DMS53 treated with DMSO at 0.1 percent for 48 hours (cell line): ENCODE data around the gene PDGFD.
A peak's percentile ranks its signal among the peaks of the same experiment; 100 is the strongest.

Experiments
- DNase-seq: peaks from one replicate; lab custom pipeline; 2025; ENCODE audit not compliant: unreplicated experiment; lab: John Stamatoyannopoulos, UW

PDGFD gene

DNA sequence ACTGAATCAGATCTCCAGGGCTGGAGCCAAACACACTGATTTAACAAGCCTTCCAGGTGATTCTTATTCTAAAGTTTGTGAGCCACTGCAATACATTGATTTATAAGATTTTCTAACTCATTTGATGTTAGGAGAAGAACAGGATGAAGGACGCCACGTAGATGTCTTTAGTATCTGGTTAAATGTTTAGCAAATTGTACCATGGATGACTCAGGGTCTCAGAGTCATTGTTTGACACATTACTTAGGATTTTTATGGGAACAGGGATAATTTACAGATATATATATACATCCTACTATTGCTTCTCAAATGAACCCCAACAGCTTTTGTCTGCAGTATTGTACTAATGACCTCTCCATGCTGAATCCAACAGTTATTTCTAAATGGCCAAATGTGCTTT is 270.6 kb downstream of the PDGFD start:
- DNase-seq: no peak

DNA sequence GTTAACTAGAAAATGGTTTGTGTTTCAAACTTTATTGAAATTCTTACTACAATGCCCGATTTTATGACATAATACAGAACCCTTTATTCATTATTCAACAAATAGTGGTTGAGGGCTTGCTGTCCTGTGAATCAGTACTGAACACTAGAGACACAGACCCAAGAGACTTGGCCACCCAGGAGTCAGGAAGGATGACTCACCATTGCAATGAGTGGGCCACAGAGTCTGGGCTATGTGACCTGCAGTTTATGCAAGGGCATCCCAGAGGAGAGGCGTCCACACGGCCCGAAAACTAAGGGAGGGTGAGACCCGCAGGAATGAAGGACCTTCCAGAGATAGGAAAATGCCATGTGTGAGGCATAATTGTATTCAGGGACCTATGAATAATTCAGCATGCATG is 271.3 kb downstream of the PDGFD start:
- no peak for DNase-seq

DNA sequence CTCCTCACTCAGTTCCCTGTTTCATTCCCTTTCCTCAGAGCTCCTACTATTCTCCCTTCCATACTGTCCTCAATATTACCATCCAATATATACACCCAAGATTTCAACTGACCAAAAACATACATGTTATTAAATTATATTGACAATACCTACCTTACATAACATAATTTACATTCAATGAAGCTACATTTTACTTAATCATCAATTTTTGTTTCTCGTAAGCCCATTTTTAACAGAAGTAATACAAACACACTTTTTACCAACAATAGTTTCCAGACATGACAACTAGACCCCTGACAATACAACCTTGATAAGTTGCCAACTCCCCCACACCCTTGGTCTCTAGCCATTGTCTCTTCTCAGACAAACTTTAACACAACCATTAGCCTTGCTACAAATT is 273.3 kb downstream of the PDGFD start:
- DNase-seq: no peak

DNA sequence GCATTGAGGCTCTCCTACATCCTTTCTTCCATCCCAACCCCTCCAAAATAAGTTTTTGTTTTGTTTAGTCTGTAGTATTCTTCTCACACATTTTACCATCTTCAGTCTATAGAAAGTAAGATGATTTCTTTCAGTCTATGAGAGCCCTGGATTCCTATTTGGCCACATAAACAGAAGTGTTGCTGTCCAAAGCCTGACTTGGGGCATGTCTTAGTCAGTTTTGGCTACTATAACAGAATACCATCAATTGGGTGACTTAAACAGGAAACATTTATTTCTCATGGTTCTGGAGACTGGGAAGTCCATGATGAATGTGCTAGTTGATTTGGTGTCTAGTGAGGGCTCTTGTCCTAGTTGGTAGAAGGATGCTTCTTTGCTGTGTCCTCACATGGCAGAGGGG is 274.3 kb downstream of the PDGFD start:
- DNase-seq: no peak

DNA sequence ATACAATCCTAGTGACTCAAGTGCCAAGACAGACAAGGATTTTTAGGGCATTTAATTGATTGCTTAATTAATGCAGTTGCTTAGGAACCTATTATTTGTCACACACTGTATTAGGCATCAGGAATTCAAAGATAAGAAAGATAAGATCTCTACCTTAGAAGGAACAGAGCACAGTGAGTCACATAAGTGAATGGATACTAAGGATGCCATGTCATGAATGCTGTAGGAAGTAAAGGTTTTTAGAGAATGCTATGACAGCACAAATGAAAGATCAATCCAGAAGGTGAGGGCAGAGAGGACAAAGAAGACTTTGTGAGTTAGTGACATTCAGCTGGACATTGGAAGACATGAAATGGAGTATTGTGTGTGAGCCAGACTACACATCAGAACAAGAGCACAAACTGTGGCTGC is 275.4 kb downstream of the PDGFD start:
- DNase-seq: no peak

DNA sequence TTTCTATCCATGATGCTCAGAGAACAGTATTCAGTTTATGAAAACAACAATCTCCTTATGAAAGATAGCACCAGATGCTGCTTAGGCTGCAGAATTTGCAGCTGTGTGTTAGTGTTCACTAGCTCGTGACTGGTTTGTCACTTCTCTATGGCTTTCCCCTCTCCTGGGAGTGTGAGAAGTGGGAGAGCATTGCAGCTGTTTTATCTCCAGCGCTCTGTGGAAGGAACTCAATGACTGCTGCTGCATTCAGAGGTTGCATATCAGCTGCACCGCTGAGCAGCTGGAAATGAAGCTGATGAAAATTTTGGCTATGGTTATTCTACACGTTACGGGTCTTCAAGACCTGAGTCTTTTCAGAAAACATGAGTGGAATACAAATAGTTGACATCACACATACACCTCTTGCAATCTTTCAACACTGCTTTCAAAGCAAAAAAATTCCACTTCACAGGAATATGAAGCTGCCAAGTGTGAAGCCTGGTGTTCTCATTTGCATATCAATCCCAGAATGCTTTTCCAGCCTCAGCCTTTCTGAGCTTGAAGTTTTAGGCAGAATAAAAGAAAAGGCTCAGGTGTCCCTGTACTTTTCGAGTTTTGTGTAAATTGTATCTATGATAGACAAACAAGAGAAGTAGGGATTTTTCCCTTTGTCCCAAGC is 276.8 kb downstream of the PDGFD start:
- no peak for DNase-seq

DNA sequence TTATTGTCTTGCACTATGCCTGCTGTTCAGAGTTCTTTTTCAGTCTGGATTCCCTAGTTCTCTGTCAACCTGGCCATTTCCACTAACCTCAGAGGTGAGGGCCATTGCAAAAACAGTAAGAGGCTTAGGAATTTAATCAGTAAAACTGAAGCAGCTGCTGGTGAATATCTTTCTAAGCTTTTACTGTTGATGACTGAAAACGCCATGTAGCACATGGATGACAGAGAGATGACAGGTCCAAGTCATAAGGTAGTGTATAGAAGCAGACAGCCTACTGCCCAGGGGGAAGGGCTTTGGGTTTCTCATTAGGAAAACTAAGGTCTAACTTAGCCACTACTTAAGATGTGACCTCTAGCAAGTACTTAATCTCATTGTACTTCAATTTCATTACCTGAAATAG is 280.1 kb downstream of the PDGFD start:
- no peak for DNase-seq

DNA sequence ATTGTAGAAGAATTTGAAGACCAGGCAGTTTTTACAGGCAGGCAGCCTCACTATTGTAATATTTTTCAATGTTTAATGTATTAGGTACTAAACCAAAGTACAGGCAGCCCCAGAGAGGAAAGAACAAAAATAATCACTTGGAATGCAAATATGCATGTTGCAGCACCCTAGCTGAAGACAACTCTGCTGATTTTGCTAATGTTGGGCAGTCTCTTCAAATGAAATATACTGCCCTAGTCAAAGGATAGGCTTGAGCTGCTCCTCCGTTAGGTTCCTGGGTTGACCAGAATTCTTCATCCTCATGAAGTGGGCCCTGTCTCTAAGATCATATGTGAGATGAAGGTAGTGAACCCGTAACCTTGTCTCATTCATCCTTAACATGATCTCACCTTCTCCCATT is 280.7 kb downstream of the PDGFD start:
- DNase-seq: no peak

DNA sequence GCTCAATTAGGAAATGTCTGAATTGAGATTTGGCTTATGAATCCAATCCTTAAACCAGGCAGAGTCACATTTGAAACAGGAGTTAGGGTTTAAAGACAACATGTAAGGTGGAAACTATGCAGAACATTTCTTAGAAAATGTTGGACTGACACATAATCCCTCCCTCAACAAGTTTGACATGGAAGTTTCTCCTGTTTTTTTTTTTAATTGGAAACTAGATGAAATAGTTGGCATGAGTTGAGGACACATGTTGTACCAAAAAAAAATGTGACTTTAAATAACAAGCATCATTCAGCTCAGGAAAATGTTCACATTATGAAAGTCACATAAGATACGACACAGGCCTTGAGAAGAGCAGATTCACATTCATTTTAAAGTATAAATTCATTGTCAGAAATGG is 282.4 kb downstream of the PDGFD start:
- DNase-seq: no peak

DNA sequence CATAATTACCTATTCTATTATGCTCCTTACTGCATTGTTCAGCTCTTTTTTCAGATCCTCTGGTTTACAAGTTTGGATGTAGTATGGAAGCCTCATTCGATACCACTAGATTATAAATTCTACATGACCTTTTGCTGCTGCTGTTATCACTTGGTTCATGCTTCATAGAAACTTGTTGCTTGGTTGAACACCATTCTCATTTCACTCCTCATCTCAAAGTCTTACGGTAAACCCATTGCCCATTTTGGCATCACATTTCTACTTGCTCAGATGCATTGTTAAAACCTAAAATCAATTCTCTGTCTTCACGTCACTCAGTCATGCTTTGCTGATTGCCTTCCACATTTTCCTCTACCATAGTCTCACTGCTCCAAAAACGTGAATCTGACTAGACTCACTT is 283.0 kb downstream of the PDGFD start:
- DNase-seq: no peak

DNA sequence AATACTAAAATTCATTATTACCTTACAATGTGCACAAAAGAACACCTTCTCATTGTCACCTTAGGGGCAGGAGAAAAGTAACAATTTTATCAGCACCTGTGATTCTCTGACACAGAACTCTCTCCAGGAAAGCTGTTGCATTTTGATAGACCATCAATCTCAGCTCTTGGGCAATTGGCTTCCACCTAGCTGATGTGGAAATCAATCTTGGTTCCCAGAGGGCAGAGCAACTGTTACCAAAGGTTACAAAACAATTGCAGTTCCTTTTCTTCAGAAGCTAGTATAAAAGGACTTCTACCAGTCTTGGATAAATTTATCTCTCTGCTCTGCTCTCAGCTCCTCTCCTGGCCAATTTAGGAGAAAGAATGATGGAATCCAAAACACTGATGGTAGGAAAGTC is 285.3 kb downstream of the PDGFD start:
- no peak for DNase-seq

DNA sequence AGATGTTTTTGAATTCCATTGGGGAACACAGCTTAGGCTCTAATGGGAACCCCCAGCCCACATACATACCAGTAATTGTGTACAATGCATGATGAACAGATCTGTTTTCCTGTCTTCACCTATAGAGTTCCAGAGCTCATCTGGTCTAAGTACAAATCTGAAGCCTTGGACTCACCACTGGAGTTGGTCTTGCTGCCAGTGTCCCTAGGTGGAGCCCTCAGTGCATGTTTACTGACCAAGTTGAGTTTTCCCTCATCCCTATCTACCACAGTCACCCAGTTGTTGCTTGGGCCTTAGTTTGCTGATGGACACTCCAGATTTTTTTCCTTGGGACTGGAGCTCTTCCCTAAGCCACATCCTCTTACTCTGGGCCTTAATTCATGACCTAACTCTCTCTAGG is 286.7 kb downstream of the PDGFD start:
- peak; percentile 21 for DNase-seq

DNA sequence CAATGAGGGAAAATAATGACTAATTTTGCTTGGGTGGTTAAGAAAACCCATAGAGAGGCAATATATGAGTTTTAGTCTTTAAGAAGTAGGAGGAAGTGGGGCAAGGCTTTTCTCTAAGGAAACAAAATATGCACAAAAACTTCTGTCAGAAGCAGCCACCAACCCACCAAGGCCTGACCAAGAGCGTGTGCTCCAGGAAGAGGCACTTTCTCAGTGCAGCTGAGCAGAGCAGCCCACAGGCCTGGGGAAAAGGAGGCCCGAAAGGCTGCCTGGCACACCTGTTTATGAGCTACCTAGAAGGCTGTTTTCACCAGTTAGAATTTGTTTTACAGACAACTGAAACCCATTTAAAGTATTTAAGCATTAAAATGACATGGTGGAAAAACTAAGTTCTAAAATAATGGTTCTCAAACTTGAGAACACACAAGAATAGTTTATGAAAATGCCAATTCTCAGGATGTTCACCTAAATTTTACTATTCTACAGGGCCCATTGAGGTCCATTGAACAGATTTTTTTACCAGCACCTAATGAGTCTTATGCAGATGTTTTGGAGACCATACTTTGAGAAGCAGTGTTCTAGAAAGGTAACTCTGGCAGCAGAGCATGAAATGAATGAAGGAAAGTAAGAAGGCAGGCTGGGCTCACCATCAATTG is 288.0 kb downstream of the PDGFD start:
- DNase-seq: no peak

DNA sequence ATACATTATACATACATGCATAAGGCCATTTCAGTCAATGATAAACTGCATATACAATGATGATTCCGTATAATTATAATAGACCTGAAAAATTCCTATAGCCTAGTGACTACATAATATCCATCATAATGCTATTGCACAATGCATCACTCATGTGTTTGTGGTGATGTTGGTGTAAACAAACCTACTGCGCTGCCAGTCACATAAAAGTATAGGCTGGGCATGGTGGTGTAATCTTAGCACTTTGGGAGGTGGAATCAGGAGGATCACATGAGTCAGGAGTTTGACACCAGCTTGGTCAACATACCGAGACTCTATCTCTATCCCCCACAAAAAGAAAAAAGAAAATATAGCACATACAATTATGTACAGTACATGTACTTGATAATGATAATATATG is 291.2 kb downstream of the PDGFD start:
- no peak for DNase-seq

DNA sequence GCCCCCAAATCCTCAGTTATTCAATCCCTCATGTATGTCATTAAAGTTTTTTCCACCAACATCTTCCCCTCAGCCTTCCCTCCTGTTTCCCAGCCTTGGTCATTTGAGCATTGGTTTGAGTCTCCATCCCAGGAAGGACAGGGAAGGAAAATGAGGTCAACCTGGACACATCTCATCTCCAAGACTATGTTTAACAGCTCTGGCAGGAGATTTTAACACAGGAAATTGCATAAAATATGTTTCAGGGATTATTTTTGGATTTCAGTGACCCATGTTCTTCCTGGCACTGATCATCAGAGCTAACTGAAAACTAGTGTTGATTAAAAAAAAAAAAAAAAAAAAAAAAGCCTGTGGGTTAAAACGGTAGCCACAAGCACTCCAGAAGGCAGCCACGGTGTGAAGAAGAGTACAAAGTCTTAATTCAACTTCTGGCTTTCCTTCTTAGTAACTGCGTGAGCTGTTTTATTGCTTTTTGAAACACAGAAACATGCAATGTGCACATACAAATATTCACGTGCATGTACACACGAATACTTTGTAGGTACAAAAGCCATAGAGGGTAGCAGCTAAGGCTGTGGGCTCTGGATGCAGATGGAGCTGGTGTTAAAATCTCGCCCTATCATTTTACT is 291.9 kb downstream of the PDGFD start:
- no peak for DNase-seq

DNA sequence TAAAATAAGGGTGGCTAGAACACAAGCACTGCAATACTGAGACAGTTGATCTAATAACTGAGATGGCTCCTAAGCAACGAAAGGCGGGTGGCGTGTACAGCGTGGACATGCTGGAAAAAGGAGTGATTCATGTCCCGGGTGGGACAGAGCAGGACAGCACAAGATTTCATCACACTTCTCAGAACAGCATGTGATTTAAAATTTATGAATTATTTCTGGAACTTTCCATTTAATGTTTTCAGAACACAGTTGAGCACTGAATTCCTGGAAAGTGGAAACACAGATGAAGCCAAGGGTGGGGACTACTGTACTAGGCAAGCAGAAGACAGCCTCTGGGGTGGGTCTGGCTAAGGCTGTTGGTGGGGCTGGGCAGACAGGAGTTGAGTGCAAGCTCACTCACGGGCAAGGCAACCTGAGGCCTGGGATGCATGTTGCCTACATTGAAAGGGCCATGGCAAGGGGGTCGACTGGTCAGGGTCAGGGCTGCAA is 293.1 kb downstream of the PDGFD start:
- no peak for DNase-seq

DNA sequence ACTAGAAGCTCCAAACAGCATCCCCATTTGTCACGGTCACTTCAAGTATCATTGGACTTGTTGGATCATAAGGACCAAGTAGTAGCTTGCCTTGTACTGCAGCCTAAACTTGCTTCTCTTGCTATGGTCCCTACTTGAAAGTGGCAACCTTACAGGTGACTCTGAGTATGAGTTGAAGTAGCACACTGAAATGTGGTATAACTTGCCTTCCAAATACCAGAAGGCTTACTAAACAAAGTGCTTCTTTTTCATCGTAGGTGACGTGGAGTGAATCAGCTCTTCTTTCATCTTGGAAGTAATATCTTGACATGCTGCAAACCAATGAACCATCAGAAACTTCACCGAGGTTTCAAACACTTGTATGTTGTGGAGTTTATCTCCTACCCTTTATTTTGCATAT is 296.5 kb downstream of the PDGFD start:
- DNase-seq: no peak

DNA sequence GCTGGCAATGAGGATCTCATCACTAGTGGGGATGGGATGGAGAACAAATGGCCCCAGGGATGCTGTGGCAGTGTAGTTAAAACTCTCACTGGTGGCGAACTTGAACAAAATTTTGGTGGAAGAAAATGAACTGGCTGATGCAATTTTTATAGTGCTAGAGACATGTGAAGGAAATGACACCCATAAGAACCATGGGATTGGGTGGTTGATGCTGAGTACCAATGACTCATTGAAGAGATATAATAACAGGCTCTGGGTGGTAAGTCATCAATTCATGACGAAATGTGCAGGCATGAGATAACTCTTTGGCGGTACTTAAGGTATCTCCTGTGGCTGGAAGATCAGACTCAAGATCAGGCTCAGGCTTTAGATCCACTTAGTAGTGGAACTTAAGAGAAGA is 300.4 kb downstream of the PDGFD start:
- DNase-seq: no peak

DNA sequence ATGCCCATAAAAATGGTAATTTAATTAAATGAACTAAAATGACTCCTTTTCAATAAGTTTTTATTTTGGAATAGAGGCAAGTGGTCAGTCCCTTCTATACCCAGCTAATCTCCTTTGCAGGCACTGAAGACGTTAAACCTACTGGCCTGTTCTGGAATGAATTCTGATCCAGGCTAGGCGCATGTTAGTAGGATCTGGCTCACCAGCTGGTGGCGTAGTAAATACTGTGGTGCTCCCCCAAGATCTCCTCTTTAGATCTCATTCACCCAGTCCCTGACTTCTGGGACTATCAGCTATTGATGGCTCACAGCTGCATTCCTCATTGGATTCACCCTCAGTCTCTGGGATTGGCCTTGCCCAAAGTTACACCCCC is 301.2 kb downstream of the PDGFD start:
- no peak for DNase-seq

DNA sequence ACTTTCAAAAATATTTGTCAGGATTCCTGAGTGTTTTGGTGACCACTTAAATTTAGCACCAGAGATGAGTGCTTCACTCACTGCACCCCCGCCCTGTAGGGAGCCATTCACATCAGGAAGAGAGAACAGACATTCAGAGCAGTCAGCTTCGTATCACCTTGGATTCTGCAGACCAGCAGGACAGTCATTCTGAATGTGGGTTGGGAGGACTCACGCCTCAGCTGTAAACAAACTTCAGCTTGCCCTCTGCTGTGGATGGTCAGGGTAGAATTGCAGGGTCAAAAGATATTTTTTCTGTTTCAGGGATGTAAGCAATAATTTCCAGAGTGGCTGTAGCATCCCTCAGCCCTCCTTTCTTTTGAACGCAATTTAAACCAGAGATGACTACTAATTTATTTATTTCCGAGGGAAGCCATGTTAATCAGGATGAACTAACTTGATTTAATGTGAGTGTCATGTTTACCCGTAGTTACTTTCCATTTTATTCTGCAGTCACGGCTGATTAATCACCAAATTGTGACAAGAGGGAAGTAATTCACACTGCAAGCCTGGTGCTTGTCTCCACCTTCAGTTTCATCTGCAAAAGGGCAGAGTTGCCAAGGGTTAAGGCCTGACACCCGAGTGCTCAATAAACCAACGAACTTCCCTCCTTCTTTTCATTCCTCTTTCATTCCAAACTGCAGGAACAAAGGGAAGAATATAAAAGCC is 301.7 kb downstream of the PDGFD start:
- DNase-seq: no peak
